T follicular helper cell (primary cell): ENCODE data around the gene LIPG.
"Not testable (repeated sequence)": the region's sequence is repeated elsewhere in the genome, so short reads cannot be mapped to it uniquely, and the experiment has no call there.

Source experiments
- DNase-seq: peaks from one replicate; pipeline ENCODE4 v3.0.0-alpha.2; 2020; ENCODE audit warnings: low read depth

Gene LIPG

GRCh38 chr18:49573835-49574234 lies 12.0 kb downstream of the LIPG start:
- no peak for DNase-seq

DNA sequence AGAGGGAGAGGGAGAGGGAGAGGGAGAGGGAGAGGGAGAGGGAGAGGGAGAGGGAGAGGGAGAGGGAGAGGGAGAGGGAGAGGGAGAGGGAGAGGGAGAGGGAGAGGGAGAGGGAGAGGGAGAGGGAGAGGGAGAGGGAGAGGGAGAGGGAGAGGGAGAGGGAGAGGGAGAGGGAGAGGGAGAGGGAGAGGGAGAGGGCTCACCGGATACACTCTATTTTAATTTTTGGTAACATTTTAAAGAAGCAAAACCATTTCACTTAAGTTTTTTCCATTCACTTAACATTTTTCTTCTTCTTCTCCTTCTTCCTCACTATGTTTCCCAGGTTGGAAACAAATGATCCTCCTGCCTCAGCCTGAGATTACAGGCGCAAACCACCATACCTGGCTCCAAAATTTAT lies 17.2 kb downstream of the LIPG start:
- DNase-seq: not testable (repeated sequence)

- not testable (repeated sequence) for DNase-seq
Measured at GRCh38 chr18:49579583-49579982, 17.7 kb downstream of the LIPG start.

DNA sequence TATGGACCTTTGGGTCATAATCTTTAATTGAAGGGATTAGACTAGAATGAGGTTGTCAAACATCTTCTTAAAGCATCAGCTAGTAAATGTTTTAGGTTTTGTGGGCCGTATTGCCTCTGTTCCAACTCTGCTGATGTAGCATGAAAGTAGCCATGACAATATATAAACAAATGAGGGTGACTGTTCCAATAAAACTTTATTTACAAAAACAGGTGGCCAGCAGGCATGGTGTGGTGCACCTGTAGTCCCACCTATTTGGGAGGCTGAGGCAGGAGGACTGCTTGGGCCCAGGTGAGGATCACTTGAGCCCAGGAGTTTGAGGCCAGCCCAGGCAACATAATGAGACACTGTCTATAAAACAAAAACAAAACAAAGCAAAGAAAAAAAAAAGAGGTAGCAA lies 18.4 kb downstream of the LIPG start:
- DNase-seq: no peak

DNA sequence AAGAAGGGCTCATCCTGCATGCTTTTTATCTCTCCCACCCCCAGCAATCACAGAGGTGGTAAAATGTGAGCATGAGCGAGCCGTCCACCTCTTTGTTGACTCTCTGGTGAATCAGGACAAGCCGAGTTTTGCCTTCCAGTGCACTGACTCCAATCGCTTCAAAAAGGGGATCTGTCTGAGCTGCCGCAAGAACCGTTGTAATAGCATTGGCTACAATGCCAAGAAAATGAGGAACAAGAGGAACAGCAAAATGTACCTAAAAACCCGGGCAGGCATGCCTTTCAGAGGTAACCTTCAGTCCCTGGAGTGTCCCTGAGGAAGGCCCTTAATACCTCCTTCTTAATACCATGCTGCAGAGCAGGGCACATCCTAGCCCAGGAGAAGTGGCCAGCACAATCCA lies 19.5 kb downstream of the LIPG start:
- no peak for DNase-seq

- DNase-seq: no peak
Measured at GRCh38 chr18:49582579-49582978, 20.7 kb downstream of the LIPG start.

DNA sequence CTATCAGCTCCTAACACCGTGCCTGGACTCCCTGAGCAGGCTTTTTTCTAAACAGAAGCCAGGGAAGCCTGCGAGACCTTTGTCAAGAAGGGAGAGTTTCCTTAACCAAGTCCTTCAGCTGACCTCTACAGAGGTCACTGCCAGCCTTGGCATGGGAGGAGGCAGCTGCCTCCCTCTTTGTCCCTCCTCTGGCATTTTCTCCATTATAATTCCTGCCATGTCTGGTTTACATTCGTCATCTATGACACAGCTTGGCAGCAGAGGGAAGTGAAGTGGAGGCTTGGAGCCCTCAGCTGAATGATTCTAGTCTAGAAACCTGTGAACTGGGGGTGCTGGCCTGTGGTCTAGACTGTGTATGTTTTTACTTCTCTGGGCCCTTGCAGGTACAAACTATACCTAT lies 22.5 kb downstream of the LIPG start:
- DNase-seq: no peak

DNA sequence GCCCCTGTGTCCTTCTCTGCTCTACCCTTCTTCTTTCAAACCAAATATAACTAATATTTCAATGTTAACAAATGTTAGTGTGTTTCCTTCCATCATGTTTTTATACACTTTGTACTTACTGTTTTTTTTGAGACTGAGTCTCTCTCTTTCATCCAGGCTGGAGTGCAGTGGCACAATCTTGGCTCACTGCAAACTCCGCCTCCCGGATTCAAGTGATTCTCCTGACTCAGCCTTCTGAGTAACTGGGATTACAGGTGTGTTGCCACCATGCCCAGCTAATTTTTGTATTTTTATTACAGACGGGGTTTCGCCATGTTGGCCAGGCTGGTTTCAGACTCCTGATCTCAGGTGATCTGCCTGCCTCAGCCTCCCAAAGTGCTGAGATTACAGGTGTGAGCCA lies 23.1 kb downstream of the LIPG start:
- DNase-seq: not testable (repeated sequence)

- DNase-seq: no peak
Measured at GRCh38 chr18:49585781-49586663, 24.2 kb downstream of the LIPG start.

DNA sequence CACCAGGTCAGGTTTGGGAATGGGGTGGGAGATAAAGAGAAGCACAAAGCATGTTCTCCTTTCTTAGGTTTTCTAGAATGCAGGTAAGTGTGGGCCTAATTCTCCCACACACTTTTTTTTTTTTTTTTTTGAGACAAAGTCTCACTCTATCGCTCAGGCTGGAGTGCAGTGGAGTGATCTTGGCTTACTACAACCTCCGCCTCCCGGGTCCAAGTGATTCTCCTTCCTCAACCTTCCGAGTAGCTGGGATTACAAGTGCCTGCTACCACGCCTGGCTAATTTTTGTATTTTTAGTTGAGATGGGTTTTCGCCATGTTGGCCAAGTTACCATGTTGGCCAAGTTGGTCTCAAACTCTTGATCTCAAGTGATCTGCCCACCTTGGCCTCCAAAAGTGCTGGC lies 26.3 kb downstream of the LIPG start:
- no peak for DNase-seq

DNA sequence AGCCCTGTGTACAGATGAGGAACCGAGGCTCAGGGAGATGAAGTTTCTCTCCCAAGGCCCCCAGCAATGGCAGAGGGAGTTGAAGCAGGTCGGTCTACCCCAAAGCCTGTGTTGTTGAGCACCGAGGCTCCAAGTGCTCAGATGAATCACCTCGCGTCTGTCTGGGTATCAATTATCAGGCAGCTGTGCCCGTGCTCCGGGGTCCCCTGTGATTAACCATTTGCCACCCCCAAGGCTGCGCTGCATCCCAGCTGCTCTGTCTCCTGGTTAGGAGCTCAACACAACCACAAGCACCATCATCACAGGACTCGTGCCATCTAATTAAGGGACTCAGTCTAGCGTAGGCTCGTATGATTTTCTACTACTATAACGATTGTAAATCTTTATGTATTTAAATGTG lies 27.1 kb downstream of the LIPG start:
- no peak for DNase-seq

DNA sequence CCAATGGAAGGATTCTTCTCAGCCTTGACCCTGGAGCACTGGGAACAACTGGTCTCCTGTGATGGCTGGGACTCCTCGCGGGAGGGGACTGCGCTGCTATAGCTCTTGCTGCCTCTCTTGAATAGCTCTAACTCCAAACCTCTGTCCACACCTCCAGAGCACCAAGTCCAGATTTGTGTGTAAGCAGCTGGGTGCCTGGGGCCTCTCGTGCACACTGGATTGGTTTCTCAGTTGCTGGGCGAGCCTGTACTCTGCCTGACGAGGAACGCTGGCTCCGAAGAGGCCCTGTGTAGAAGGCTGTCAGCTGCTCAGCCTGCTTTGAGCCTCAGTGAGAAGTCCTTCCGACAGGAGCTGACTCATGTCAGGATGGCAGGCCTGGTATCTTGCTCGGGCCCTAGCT lies 28.8 kb downstream of the LIPG start:
- no peak for DNase-seq

DNA sequence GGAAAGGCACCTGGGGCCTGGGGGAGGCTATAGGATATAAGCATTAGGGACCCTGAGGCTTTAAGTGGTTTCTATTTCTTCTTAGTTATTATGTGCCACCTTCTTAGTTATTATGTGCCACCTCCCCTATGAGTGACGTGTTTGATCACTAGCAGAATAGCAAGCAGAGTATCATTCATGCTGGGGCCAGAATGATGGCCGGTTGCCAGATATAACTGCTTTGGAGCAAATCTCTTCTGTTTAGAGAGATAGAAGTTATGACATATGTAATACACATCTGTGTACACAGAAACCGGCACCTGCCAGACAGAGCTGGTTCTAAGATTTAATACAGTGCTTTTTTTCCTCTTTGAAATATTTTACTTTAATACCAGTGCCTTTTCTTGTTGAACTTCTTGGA lies 29.4 kb downstream of the LIPG start:
- DNase-seq: no peak

GRCh38 chr18:49591775-49592174 lies 29.9 kb downstream of the LIPG start:
- DNase-seq: no peak

DNA sequence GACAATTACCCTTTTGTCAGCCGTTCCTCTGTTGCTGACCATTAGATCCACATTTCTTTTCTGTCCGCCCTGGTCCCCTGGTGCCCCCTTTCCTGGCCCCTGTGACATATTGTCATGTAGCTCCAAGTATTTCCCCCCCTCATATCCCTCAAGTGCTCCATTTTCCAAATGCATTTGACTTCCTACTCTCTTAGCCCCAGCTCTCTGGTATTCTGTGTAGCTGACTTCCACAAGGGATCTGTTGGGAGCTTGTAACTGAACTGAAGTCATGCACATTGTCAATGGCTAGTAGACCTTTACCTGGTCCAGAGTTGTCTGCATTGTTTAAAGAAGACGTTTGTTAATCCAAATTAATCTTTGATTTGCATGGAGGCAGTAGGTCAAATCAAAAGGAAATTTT lies 34.8 kb downstream of the LIPG start:
- no peak for DNase-seq

DNA sequence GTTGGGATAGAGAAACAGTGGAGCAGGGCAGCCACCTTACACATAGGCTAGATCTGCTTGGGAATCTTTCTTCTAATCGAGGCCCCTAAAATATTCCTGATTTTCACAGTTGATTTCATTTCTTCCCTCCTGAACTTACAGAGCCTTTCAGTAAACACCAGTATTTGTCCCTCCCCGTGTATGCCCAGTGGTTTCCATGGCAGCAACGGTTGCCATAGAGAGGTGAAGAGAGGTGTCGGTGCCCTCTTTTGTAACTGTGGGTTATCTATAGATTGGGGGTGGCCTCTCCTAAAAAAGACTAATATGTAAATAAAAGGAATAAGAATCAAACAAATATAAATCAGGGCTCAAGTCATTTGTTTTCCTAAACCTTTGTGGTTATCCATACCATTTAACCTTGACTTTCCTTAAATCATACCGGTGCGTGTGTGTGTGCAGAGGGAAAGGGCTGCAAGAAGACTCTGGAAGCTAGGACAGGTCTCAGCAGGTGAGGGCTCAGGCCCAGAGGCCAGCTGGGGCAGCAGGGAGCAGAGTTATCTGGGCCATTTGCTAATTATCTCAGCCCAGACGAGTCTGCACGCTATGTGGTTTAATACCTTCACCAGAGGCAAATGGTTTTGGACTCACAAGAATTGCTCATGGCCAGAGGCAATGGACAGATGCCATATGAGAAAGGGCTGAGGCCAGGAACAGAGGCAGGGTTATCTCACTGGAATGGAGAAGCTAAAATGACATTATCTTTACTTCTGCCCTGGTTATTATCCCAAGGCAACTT lies 35.5 kb downstream of the LIPG start:
- no peak for DNase-seq

- no peak for DNase-seq
Measured at GRCh38 chr18:49601211-49601610, 39.4 kb downstream of the LIPG start.

GRCh38 chr18:49608366-49609255 lies 46.8 kb downstream of the LIPG start:
- DNase-seq: no peak

DNA sequence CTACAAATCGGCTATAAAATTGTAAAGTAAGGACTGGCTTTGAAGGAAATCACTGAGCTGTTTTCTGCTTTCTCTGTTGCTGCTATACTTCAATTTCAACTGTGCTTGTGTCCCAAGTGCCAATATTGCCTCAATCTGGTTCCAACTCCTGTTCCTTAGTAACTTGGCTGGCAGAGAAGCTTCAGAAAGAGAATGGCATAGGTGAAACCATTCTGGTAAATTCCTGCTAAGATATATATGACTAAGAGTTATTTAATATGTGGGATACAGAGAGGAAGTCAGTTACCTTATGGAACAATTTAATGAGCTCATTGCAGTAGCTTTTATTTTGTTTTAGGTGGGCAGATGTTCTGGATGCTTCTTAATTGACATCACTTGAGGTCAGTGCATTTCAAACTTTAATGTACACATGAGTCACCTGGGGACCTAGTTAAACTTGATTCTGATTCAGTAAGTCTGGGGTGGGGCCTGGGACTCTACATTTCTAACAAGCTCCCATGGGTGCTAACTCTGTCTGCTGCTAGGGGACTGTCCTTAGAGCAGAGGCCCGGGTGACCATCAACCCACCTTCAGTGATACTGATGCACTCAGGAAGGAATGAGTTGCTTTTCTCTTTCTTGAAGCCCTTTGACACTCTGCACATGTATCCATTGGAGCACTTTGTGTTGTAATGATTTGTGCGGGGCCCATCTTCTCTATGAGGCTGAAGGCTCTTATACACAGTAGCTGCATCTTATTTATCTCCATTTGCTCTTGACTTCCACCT lies 47.6 kb downstream of the LIPG start:
- no peak for DNase-seq

- no peak for DNase-seq
Measured at GRCh38 chr18:49610022-49610445, 48.2 kb downstream of the LIPG start.

DNA sequence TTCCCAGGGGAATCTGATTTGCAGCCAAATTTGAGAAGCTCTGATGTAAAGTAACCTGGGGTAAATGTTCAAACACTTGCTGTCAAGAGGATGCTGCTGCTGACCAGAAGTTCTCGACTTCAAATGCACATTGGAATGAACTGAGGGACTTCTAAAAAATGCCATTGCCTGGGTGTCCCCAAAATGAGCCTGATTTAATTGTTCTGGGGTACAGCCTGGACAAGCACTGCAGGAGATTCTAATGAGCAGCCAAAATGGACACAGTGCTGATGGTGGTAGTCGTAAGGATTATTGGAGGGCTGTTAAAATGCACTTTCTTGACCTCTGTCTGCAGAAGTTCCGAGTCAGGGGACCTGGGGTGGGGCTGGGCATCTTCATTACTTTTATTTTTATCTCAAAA lies 49.5 kb downstream of the LIPG start:
- DNase-seq: no peak
